H9 (cell line): ENCODE measurements around the gene ZKSCAN5. TPM values are rescaled to one million over a fixed set of nuclear protein-coding genes. Genes with fewer than 3 reads are reported as not detected.

Experiments used
- DNase-seq: peaks from one replicate; pipeline ENCODE4 v3.0.0-alpha.2; 2017
- H2AFZ ChIP-seq: one replicate; pipeline ENCODE4 v1.6.1; 2013; ENCODE audit warnings: mild to moderate bottlenecking, low read length, control low read depth, moderate library complexity
- H2AK5ac ChIP-seq: 2 replicates; pipeline ENCODE4 v1.6.1; 2013; ENCODE audit warnings: low read length, control low read depth, mixed read lengths; ENCODE audit not compliant: insufficient read length
- H2BK120ac ChIP-seq: one replicate; pipeline ENCODE4 v1.6.1; 2013; ENCODE audit warnings: low read depth, mild to moderate bottlenecking, low read length, control low read depth, inconsistent platforms; ENCODE audit not compliant: poor library complexity, severe bottlenecking
- H2BK12ac ChIP-seq: 2 replicates; pipeline ENCODE4 v1.6.1; 2013; ENCODE audit warnings: low read length, control low read depth, mixed read lengths, low read depth; ENCODE audit not compliant: insufficient read length
- H2BK15ac ChIP-seq: 2 replicates; pipeline ENCODE4 v1.6.1; 2013; ENCODE audit warnings: low read depth, low read length, control low read depth
- H2BK20ac ChIP-seq: one replicate; pipeline ENCODE4 v1.6.1; 2013; ENCODE audit warnings: low read depth, mild to moderate bottlenecking, low read length, control low read depth, inconsistent platforms; ENCODE audit not compliant: poor library complexity, severe bottlenecking
- H2BK5ac ChIP-seq: 2 replicates; pipeline ENCODE4 v1.6.1; 2013; ENCODE audit warnings: low read length, control low read depth, mixed read lengths; ENCODE audit not compliant: insufficient read length
- H3K14ac ChIP-seq: 2 replicates; pipeline ENCODE4 v1.6.1; 2013; ENCODE audit warnings: low read length, control low read depth; ENCODE audit not compliant: insufficient read depth
- H3K18ac ChIP-seq: 2 replicates; pipeline ENCODE4 v1.6.1; 2013; ENCODE audit warnings: low read depth, mild to moderate bottlenecking, mixed read lengths, low read length, control low read depth; ENCODE audit not compliant: insufficient read length
- H3K23ac ChIP-seq: 2 replicates; pipeline ENCODE4 v1.6.1; 2013; ENCODE audit warnings: low read length, control low read depth, mixed read lengths, low read depth; ENCODE audit not compliant: insufficient read length
- H3K23me2 ChIP-seq: 2 replicates; pipeline ENCODE4 v1.6.1; 2013; ENCODE audit warnings: low read depth, mild to moderate bottlenecking, mixed read lengths, low read length, control low read depth; ENCODE audit not compliant: insufficient read length, poor library complexity, severe bottlenecking
- H3K27ac ChIP-seq: 2 replicates; pipeline ENCODE4 v1.5.1; 2013; ENCODE audit warnings: low read length, control low read depth, mixed read lengths, low read depth; ENCODE audit not compliant: insufficient read length
- H3K27me3 ChIP-seq: 2 replicates; pipeline ENCODE4 v1.6.1; 2013; ENCODE audit warnings: low read length, control low read depth, inconsistent platforms; ENCODE audit not compliant: insufficient read depth
- H3K4ac ChIP-seq: 2 replicates; pipeline ENCODE4 v1.6.1; 2013; ENCODE audit warnings: low read depth, mild to moderate bottlenecking, control low read depth, inconsistent platforms, low read length, moderate library complexity
- H3K4me1 ChIP-seq: 2 replicates; pipeline ENCODE4 v1.6.1; 2013; ENCODE audit warnings: low read length, control low read depth, inconsistent platforms; ENCODE audit not compliant: insufficient read depth
- H3K4me2 ChIP-seq: 2 replicates; pipeline ENCODE4 v1.6.1; 2013; ENCODE audit warnings: low read length, control low read depth, mixed read lengths; ENCODE audit not compliant: insufficient read length, insufficient read depth
- H3K56ac ChIP-seq: 2 replicates; pipeline ENCODE4 v1.6.1; 2013; ENCODE audit warnings: low read depth, mild to moderate bottlenecking, mixed read lengths, low read length, control low read depth; ENCODE audit not compliant: insufficient read length
- H3K79me1 ChIP-seq: 2 replicates; pipeline ENCODE4 v1.6.1; 2013; ENCODE audit warnings: low read depth, mild to moderate bottlenecking, moderate library complexity, low read length, control low read depth, inconsistent platforms; ENCODE audit not compliant: insufficient read depth, poor library complexity, severe bottlenecking
- H3K79me2 ChIP-seq: 2 replicates; pipeline ENCODE4 v1.6.1; 2013; ENCODE audit warnings: low read length, control low read depth, inconsistent platforms; ENCODE audit not compliant: insufficient read depth
- H3K9ac ChIP-seq: 2 replicates; pipeline ENCODE4 v1.6.1; 2013; ENCODE audit warnings: low read length, control low read depth, mixed read lengths; ENCODE audit not compliant: insufficient read length; ENCODE audit errors: extremely low read depth
- H3K9me3 ChIP-seq: one replicate; pipeline ENCODE4 v1.6.1; 2013; ENCODE audit warnings: low read depth, low read length, inconsistent platforms; ENCODE audit not compliant: control insufficient read depth
- H3T11ph ChIP-seq: one replicate; pipeline ENCODE4 v1.6.1; 2013; ENCODE audit warnings: mild to moderate bottlenecking, low read length, control low read depth, inconsistent platforms
- H4K20me1 ChIP-seq: one replicate; pipeline ENCODE4 v1.6.1; 2013; ENCODE audit not compliant: control insufficient read depth, insufficient read length, insufficient read depth
- H4K5ac ChIP-seq: 2 replicates; pipeline ENCODE4 v1.6.1; 2013; ENCODE audit warnings: low read depth, mild to moderate bottlenecking, mixed read lengths, low read length, control low read depth; ENCODE audit not compliant: insufficient read length
- H4K8ac ChIP-seq: replicated peaks from 2 replicates; pipeline ENCODE4 v1.6.1; 2013; ENCODE audit warnings: low read length, control low read depth, mixed read lengths, low read depth; ENCODE audit not compliant: insufficient read length
- H4K91ac ChIP-seq: 2 replicates; pipeline ENCODE4 v1.6.1; 2013; ENCODE audit warnings: low read depth, mild to moderate bottlenecking, moderate library complexity, mixed read lengths, low read length, control low read depth; ENCODE audit not compliant: insufficient read length
- H3K27ac Mint-ChIP-seq, 3 experiments: 2 replicates in 2 of 3; 3 replicates in 1 of 3; pipeline ENCODE4 v1.8.0; 2020 to 2021; ENCODE audit warnings: mixed read lengths in 3 of 3, mild to moderate bottlenecking in 1 of 3, moderate library complexity in 1 of 3
- H3K27me3 Mint-ChIP-seq: 2 replicates; pipeline ENCODE4 v1.8.0; 2021; ENCODE audit warnings: low read depth, mild to moderate bottlenecking, moderate library complexity, mixed read lengths
- H3K36me3 Mint-ChIP-seq, 3 experiments: 2 replicates in 2 of 3; 3 replicates in 1 of 3; pipeline ENCODE4 v1.8.0; 2020 to 2021; ENCODE audit warnings: low read depth in 3 of 3, mixed read lengths in 3 of 3; ENCODE audit not compliant: insufficient read depth in 1 of 3
- H3K4me1 Mint-ChIP-seq, 2 experiments: 2 replicates each; pipeline ENCODE4 v1.8.0; 2020; ENCODE audit warnings: mixed read lengths in 2 of 2
- H3K4me3 Mint-ChIP-seq, 2 experiments: 2 replicates in 1 of 2; 3 replicates in 1 of 2; pipeline ENCODE4 v1.8.0; 2020 to 2021; ENCODE audit warnings: mild to moderate bottlenecking in 2 of 2, mixed read lengths in 2 of 2, moderate library complexity in 1 of 2
- H3K9me3 Mint-ChIP-seq, 2 experiments: 2 replicates in 1 of 2; 3 replicates in 1 of 2; pipeline ENCODE4 v1.8.0; 2020; ENCODE audit warnings: mild to moderate bottlenecking in 2 of 2, mixed read lengths in 2 of 2, moderate library complexity in 1 of 2
- WGBS: extraction: QIAGEN DNeasy Blood & Tissue Kit; methylation state at CpG from one replicate; pipeline ENCODE4 v1.1.7; 2013; ENCODE audit warnings: missing lambda C conversion rate, low lambda C conversion rate, mixed read lengths; ENCODE audit not compliant: insufficient read length; ENCODE audit errors: extremely low coverage; 5-methylcytosine and 5-hydroxymethylcytosine counted together
- total RNA-seq: library from RNA; stranded (reverse); gene quantifications from 2 replicates; pipeline ENCODE4 v1.2.1, GENCODE V29; 2021
- TF ChIP-seq, protein P1 (sequence below): fragments of 200-600 bp; sonication (generic); conservative IDR thresholded peaks from 3 replicates; pipeline ENCODE4 v1.8.0; 2021; ENCODE audit warnings: antibody characterized with exemption, mild to moderate bottlenecking

The ZKSCAN5 gene
- total RNA-seq, 1 experiment from 2014 or later = 16.6 TPM

DNA sequence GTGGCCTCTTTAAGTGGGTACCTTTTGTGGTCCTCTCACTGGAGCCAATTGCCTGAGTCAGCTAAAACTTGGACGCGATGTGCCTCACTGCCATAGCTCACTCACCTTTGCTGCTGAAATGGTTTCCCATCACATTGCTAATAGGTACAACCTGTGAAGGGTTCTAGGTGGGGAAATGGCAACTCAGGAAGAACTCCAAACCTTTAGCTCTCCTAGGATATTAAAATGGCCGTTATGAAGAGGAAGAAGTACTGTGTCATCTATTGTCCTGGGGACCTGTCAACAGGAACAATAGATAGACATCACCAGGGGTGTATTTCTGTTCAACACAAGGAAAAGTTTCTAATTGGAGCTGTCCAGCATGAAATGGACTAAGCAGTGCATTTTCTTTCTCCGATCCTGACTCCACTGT lies 52.7 kb downstream of the ZKSCAN5 start:
- Histone ChIP-seq H2BK12ac (no peak overlapping the region), H3T11ph (no peak overlapping the region), H3K56ac (no peak overlapping the region), H4K20me1 (no peaks in the 10 kb centered on the region), H2BK15ac (no peak overlapping the region), H2AFZ (no peak overlapping the region), H3K79me1 (peaks cover 3% of the 10 kb centered on the region), H3K18ac (no peak overlapping the region), H3K4me2 (peak overlapping the region; percentile 58), H3K9me3 (no peaks in the 10 kb centered on the region), H3K79me2 (peaks cover 4% of the 10 kb centered on the region; the same call in 1 of the 2 replicates), H3K9ac (peak overlapping the region; percentile 95), H2BK20ac (no peak overlapping the region), H3K27ac (no peak overlapping the region), H2AK5ac (no peak overlapping the region), H3K4ac (no peak overlapping the region), H4K8ac (no peak overlapping the region), H3K14ac (no peak overlapping the region), H3K4me1 (no peaks in the 10 kb centered on the region), H2BK5ac (no peak overlapping the region), H3K23ac (no peak overlapping the region), H2BK120ac (no peak overlapping the region), H3K27me3 (no peaks in the 10 kb centered on the region), H4K5ac (no peak overlapping the region), H4K91ac (no peak overlapping the region), H3K23me2 (no peaks in the 10 kb centered on the region)
- TF ChIP-seq, protein P1, sequence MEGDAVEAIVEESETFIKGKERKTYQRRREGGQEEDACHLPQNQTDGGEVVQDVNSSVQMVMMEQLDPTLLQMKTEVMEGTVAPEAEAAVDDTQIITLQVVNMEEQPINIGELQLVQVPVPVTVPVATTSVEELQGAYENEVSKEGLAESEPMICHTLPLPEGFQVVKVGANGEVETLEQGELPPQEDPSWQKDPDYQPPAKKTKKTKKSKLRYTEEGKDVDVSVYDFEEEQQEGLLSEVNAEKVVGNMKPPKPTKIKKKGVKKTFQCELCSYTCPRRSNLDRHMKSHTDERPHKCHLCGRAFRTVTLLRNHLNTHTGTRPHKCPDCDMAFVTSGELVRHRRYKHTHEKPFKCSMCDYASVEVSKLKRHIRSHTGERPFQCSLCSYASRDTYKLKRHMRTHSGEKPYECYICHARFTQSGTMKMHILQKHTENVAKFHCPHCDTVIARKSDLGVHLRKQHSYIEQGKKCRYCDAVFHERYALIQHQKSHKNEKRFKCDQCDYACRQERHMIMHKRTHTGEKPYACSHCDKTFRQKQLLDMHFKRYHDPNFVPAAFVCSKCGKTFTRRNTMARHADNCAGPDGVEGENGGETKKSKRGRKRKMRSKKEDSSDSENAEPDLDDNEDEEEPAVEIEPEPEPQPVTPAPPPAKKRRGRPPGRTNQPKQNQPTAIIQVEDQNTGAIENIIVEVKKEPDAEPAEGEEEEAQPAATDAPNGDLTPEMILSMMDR = no peak
- Mint-ChIP-seq H3K36me3 (peaks cover 20 to 27% (median 25%) of the 10 kb centered on the region in 3 experiments; a peak in 6 of 7 replicates), H3K27me3 (no peaks in the 10 kb centered on the region), H3K4me1 (peaks cover 11% of the 10 kb centered on the region in 2 experiments), H3K4me3 (peak overlapping the region; percentile 94 to 99), H3K9me3 (no peaks in the 10 kb centered on the region), H3K27ac (no peak overlapping the region)
- WGBS = no CpG with 5 or more reads among the region's 4 CpGs
- DNase-seq = no peak
